HG03064 (cell line): ENCODE results near the gene DERA.
"Not testable (repeated sequence)": the region's sequence is repeated elsewhere in the genome, so short reads cannot be mapped to it uniquely, and the experiment has no call there.

Experiments used
- ATAC-seq: cut with Tn5 transposase; IDR thresholded peaks from one replicate; pipeline ENCODE4 v1.9.1; 2021; ENCODE audit warnings: low read depth; ENCODE audit not compliant: unreplicated experiment

Gene DERA

GRCh38 chr12:15997910-15998309 lies 86.8 kb downstream of the DERA start:
- no peak for ATAC-seq

- no peak for ATAC-seq
Observed at GRCh38 chr12:16002880-16003279, 91.7 kb downstream of the DERA start.

- ATAC-seq, result no peak
Observed at GRCh38 chr12:16003460-16003859, 92.3 kb downstream of the DERA start.

GRCh38 chr12:16006752-16007151 lies 95.6 kb downstream of the DERA start:
- no peak for ATAC-seq

- ATAC-seq, result no peak
Observed at GRCh38 chr12:16008421-16008824, 97.3 kb downstream of the DERA start.

GRCh38 chr12:16012117-16012516 lies 101.0 kb downstream of the DERA start:
- ATAC-seq, result no peak

- ATAC-seq, result not testable (repeated sequence)
Observed at GRCh38 chr12:16013722-16014121, 102.6 kb downstream of the DERA start.

GRCh38 chr12:16014394-16014793 lies 103.3 kb downstream of the DERA start:
- ATAC-seq, result not testable (repeated sequence)

- no peak for ATAC-seq
Observed at GRCh38 chr12:16016748-16017147, 105.6 kb downstream of the DERA start.

- no peak for ATAC-seq
Observed at GRCh38 chr12:16018306-16018705, 107.2 kb downstream of the DERA start.

- ATAC-seq, result no peak
Observed at GRCh38 chr12:16019136-16019535, 108.0 kb downstream of the DERA start.

GRCh38 chr12:16020031-16020430 lies 108.9 kb downstream of the DERA start:
- ATAC-seq, result no peak

GRCh38 chr12:16021026-16021425 lies 109.9 kb downstream of the DERA start:
- ATAC-seq, result no peak

GRCh38 chr12:16021676-16022075 lies 110.5 kb downstream of the DERA start:
- ATAC-seq, result no peak

GRCh38 chr12:16027002-16027401 lies 115.9 kb downstream of the DERA start:
- no peak for ATAC-seq

GRCh38 chr12:16030744-16031143 lies 119.6 kb downstream of the DERA start:
- ATAC-seq, result no peak

GRCh38 chr12:16034136-16034817 lies 123.1 kb downstream of the DERA start:
- ATAC-seq, result no peak

GRCh38 chr12:16036073-16036472 lies 124.9 kb downstream of the DERA start:
- no peak for ATAC-seq

GRCh38 chr12:16037533-16037932 lies 126.4 kb downstream of the DERA start:
- ATAC-seq, result no peak

- no peak for ATAC-seq
Observed at GRCh38 chr12:16043480-16043879, 132.3 kb downstream of the DERA start.

- no peak for ATAC-seq
Observed at GRCh38 chr12:16046266-16046665, 135.1 kb downstream of the DERA start.

GRCh38 chr12:16048511-16048910 lies 137.4 kb downstream of the DERA start:
- ATAC-seq, result no peak

- no peak for ATAC-seq
Observed at GRCh38 chr12:16056910-16057309, 145.8 kb downstream of the DERA start.
